ENCODE data around the gene CBFA2T3.

GRCh38 chr16:88957433-88957767 is 19.6 kb downstream of the CBFA2T3 start:
- no peak for TF ChIP-seq CTCF (IDR thresholded peaks at IDR 0.05)
- TF ChIP-seq POLR2A (IDR thresholded peaks at IDR 0.05), result no peak
